Measurements from ENCODE around the gene TMPRSS9. TPM values are rescaled to one million over a fixed set of nuclear protein-coding genes. Genes with fewer than 3 reads are reported as not detected.

The TMPRSS9 gene
- total RNA-seq, 4 donors from 2014 or later = 0.13 to 0.78 TPM; not detected in 2

GRCh38 chr19:2353159-2353886, 6.7 kb upstream of the TMPRSS9 start:
- Histone ChIP-seq H3K27me3 (no peaks in the 10 kb centered on the region), H3K4me3 (replicated peaks in 1 of 3) (no peak overlapping the region), H3K36me3 (peaks cover 10 to 11% of the 10 kb centered on the region in 2 donors), H3K9me3 (no peaks in the 10 kb centered on the region), H3K27ac (no peak overlapping the region), H3K4me1 (no peaks in the 10 kb centered on the region)
- WGBS, 2 donors = 83 to 95% methylated on average over 20 to 44 of the region's 45 CpGs
- DNase-seq = no peak
- intact Hi-C loops (cut with DNase I) = no loop called here
- TF ChIP-seq CTCF (IDR thresholded peaks at IDR 0.05) (no peak), POLR2A (IDR thresholded peaks at IDR 0.05) (no peak)

- 89 to 94% methylated on average over 16 to 22 of the region's 34 CpGs for WGBS, 2 donors
- peaks cover 10 to 11% of the 10 kb centered on the region in 2 donors for H3K36me3 ChIP-seq
- no peak for DNase-seq
Observed at GRCh38 chr19:2353887-2354592, 6.0 kb upstream of the TMPRSS9 start.

GRCh38 chr19:2354670-2355069, 5.4 kb upstream of the TMPRSS9 start:
- no peak for DNase-seq
- Histone ChIP-seq H3K27ac (no peak overlapping the region), H3K36me3 (peaks cover 10 to 11% of the 10 kb centered on the region in 2 donors), H3K9me3 (no peaks in the 10 kb centered on the region), H3K4me1 (no peaks in the 10 kb centered on the region), H3K27me3 (no peaks in the 10 kb centered on the region), H3K4me3 (replicated peaks in 1 of 3) (no peak overlapping the region)
- intact Hi-C loops (cut with DNase I) = no loop called here
- TF ChIP-seq CTCF (IDR thresholded peaks at IDR 0.05) (no peak), POLR2A (IDR thresholded peaks at IDR 0.05) (no peak)
- WGBS, 2 donors = 97 to 99% methylated on average over 14 to 15 of the region's 17 CpGs

More at GRCh38 chr19:2353887-2354592, 6.0 kb upstream of the TMPRSS9 start:
- H3K27ac ChIP-seq = no peak overlapping the region
- intact Hi-C loops (cut with DNase I) = no loop called here
- H3K4me1 ChIP-seq = no peaks in the 10 kb centered on the region
- H3K4me3 ChIP-seq (replicated peaks in 1 of 3) = no peak overlapping the region
- TF ChIP-seq CTCF (IDR thresholded peaks at IDR 0.05) (no peak), POLR2A (IDR thresholded peaks at IDR 0.05) (no peak)
- H3K27me3 ChIP-seq = no peaks in the 10 kb centered on the region
- H3K9me3 ChIP-seq = no peaks in the 10 kb centered on the region

DNA sequence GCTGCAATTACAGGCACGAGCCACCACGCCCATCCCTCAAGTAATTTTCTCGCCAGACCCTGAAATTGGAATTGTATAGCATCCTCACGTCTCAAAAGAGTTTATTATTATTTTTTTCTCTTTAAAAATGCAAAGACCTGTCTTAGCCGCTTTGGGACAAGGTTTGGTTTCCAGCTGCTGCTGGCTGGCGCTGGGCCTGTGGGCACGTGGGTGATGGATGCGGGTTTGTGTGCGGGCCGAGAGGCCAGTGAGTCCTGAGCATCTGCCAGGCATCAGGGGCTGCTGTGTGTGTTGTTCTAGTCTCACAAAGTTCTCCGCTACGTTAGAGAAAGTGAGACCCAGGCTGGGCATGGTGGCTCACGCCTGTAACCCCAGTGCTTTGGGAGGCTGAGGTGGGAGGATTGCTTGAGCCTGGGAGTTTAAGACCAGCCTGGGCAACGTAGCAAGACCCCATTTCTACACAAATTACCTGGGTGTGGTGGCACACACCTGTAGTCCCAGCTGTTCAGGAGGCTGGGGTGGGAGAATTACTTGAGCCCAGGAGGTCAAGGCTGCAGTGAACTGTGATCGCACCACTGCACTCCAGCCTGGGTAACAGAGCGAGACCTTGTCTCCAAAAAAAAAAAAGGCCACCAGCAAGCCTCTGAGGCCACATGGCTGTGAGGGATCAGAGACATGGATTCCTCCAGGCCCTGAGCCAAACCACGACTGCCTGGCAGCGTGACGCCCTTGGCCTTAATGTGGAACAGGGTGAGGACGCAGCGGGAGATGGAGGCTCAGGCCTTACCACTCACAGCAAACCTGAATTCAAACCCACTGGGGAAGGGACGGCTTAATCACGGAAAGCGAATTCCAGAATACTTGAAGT, 4.7 kb upstream of the TMPRSS9 start:
- TF ChIP-seq POLR2A (IDR thresholded peaks at IDR 0.05) (no peak), CTCF (IDR thresholded peaks at IDR 0.05) (no peak)
- H3K4me3 ChIP-seq (replicated peaks in 1 of 3) = no peak overlapping the region
- WGBS, 2 donors = 92 to 95% methylated on average over 24 of the region's 24 CpGs
- intact Hi-C loops (cut with DNase I) = no loop called here
- no peaks in the 10 kb centered on the region for H3K27me3 ChIP-seq
- no peak overlapping the region for H3K27ac ChIP-seq
- DNase-seq = no peak
- peaks cover 10 to 11% of the 10 kb centered on the region in 2 donors for H3K36me3 ChIP-seq
- H3K9me3 ChIP-seq = no peaks in the 10 kb centered on the region
- H3K4me1 ChIP-seq = no peaks in the 10 kb centered on the region

Measured in thyroid gland (tissue), 4 donors.